Natural killer cell (primary cell): ENCODE results near the gene VPS35L. TPM values are rescaled to one million over a fixed set of nuclear protein-coding genes. Genes with fewer than 3 reads are reported as not detected.

Source experiments
- ATAC-seq, 3 donors: fragments of 150-1000 bp in 2 of 3; fragments of 200-7000 bp in 1 of 3; cut with Tn5 transposase; 1 replicate in 1 of 3; 2 replicates in 2 of 3; pipeline ENCODE4 v1.10.0; 2021; ENCODE audit warnings: mild to moderate bottlenecking in 2 of 3, moderate library complexity in 2 of 3
- DNase-seq, 2 donors: peaks; one replicate each; pipeline versions ENCODE4 v3.0.0 to v3.0.0-alpha.2; 2013 to 2021; ENCODE audit warnings: mixed read lengths in 1 of 2
- H3K27ac ChIP-seq: one replicate; pipeline ENCODE4 v1.5.1; 2013; ENCODE audit warnings: mild to moderate bottlenecking, low read length
- H3K27me3 ChIP-seq: one replicate; pipeline ENCODE4 v1.6.1; 2013; ENCODE audit warnings: low read length; ENCODE audit not compliant: control insufficient read depth, insufficient read depth
- H3K36me3 ChIP-seq: one replicate; pipeline ENCODE4 v1.6.1; 2013; ENCODE audit warnings: low read length; ENCODE audit not compliant: control insufficient read depth, insufficient read depth
- H3K4me1 ChIP-seq: one replicate; pipeline ENCODE4 v1.6.1; 2013; ENCODE audit warnings: low read length; ENCODE audit not compliant: control insufficient read depth, insufficient read depth
- H3K4me3 ChIP-seq: one replicate; pipeline ENCODE4 v1.5.1; 2013; ENCODE audit warnings: low read length
- H3K9me3 ChIP-seq: one replicate; pipeline ENCODE4 v1.6.1; 2013; ENCODE audit warnings: low read length; ENCODE audit not compliant: control insufficient read depth, insufficient read depth
- H3K27ac Mint-ChIP-seq, 2 donors: one replicate each; pipeline ENCODE4 v1.8.0; 2022; ENCODE audit warnings: mild to moderate bottlenecking in 2 of 2, mixed read lengths in 2 of 2, moderate library complexity in 1 of 2
- H3K27me3 Mint-ChIP-seq, 2 donors: one replicate each; pipeline ENCODE4 v1.8.0; 2022; ENCODE audit warnings: low read depth in 2 of 2, mixed read lengths in 2 of 2
- H3K36me3 Mint-ChIP-seq: one replicate; pipeline ENCODE4 v1.8.0; 2022; ENCODE audit warnings: mixed read lengths
- H3K4me1 Mint-ChIP-seq, 2 donors: one replicate each; pipeline ENCODE4 v1.8.0; 2022; ENCODE audit warnings: mixed read lengths in 2 of 2
- H3K4me3 Mint-ChIP-seq: one replicate; pipeline ENCODE4 v1.8.0; 2022; ENCODE audit warnings: mild to moderate bottlenecking, moderate library complexity, mixed read lengths
- H3K9me3 Mint-ChIP-seq, 2 donors: one replicate each; pipeline ENCODE4 v1.8.0; 2022; ENCODE audit warnings: mixed read lengths in 2 of 2
- CTCF ChIP-seq: fragments of 200-600 bp; IDR thresholded peaks from one replicate; pipeline ENCODE4 v1.8.0; 2022; ENCODE audit warnings: antibody characterized with exemption
- WGBS: methylation state at CpG from one replicate; pipeline ENCODE4 v1.1.7; 2013; ENCODE audit warnings: missing lambda C conversion rate; ENCODE audit not compliant: insufficient coverage; 5-methylcytosine and 5-hydroxymethylcytosine counted together
- intact Hi-C: fragments of 100-400 bp; cut with micrococcal nuclease; formaldehyde crosslinking; loops from one replicate; pipeline ENCODE4 v1.14.2; 2022
- total RNA-seq, 4 donors: library from RNA; stranded (reverse); fragments of 120-200 nt in 1 of 4; gene quantifications; one replicate each; pipeline versions ENCODE4 v1.2.3 to v1.2.4, GENCODE V29; 2013 to 2022

VPS35L gene
- total RNA-seq, 3 donors from 2014 or later (not counting 1 experiment from before 2014, with no cell fraction given), result 37.4 to 53.5 (median 44.4) TPM

GRCh38 chr16:19566362-19566761 is 10.9 kb downstream of the VPS35L start:
- WGBS, result 93% methylated on average over 3 of the region's 3 CpGs
- Histone ChIP-seq H3K27me3 (no peaks in the 10 kb centered on the region), H3K27ac (no peak overlapping the region), H3K4me3 (no peak overlapping the region), H3K4me1 (no peaks in the 10 kb centered on the region), H3K9me3 (no peaks in the 10 kb centered on the region), H3K36me3 (peaks cover 23% of the 10 kb centered on the region)
- Mint-ChIP-seq H3K36me3 (peaks cover 8% of the 10 kb centered on the region), H3K27ac (no peak overlapping the region), H3K9me3 (no peaks in the 10 kb centered on the region), H3K4me3 (no peak overlapping the region), H3K27me3 (no peaks in the 10 kb centered on the region), H3K4me1 (peaks cover 2 to 7% of the 10 kb centered on the region in 2 donors)
- DNase-seq (no peak), ATAC-seq (no peak)
- intact Hi-C loops, result no loop called here
- no peak for TF ChIP-seq CTCF

- Mint-ChIP-seq H3K27me3 (no peaks in the 10 kb centered on the region), H3K4me1 (peaks cover 0 to 7% of the 10 kb centered on the region in 2 donors), H3K9me3 (no peaks in the 10 kb centered on the region), H3K27ac (no peak overlapping the region), H3K36me3 (peaks cover 8% of the 10 kb centered on the region), H3K4me3 (no peak overlapping the region)
- Histone ChIP-seq H3K9me3 (no peaks in the 10 kb centered on the region), H3K4me3 (no peak overlapping the region), H3K36me3 (peaks cover 23% of the 10 kb centered on the region), H3K4me1 (no peaks in the 10 kb centered on the region), H3K27me3 (no peaks in the 10 kb centered on the region), H3K27ac (no peak overlapping the region)
- DNase-seq, result no peak
- no peak for TF ChIP-seq CTCF
- no peak for ATAC-seq
- WGBS, result 97% methylated on average over 7 of the region's 8 CpGs
- intact Hi-C loops, result no loop called here
These were observed 12.1 kb downstream of the VPS35L start for GRCh38 chr16:19567560-19567959.

DNA sequence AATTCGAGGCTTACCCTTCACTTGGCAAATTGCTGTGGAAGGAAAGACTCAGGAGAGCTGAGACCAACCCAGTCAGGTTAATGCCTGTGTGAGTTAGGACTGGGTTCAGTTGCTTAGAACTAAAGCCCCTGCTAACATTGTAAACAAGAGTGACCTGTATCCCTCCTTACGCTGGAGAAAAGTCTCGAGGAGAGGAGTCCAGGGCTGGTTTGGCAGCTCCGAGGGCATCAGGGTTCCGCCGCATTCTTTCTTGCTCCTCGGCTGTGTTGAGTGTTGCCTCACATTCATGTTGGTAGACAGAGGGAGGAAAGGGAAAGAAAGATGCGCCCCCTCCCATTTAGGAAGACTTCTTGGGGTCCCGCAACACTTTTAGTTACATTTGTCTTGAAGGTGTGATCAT is 18.5 kb downstream of the VPS35L start:
- intact Hi-C loops, result no loop called here
- no peaks in the 10 kb centered on the region for H3K9me3 Mint-ChIP-seq
- no peaks in the 10 kb centered on the region for H3K4me1 Mint-ChIP-seq
- Histone ChIP-seq H3K9me3 (no peaks in the 10 kb centered on the region), H3K27ac (no peak overlapping the region), H3K27me3 (no peaks in the 10 kb centered on the region), H3K4me1 (no peaks in the 10 kb centered on the region), H3K4me3 (no peak overlapping the region), H3K36me3 (peaks cover 56% of the 10 kb centered on the region)
- no peak for TF ChIP-seq CTCF
- DNase-seq (no peak), ATAC-seq (no peak)
- H3K4me3 Mint-ChIP-seq, result no peak overlapping the region
- H3K27me3 Mint-ChIP-seq, result no peaks in the 10 kb centered on the region
- 96% methylated on average over 9 of the region's 9 CpGs for WGBS
- no peak overlapping the region for H3K27ac Mint-ChIP-seq
- peaks cover 29% of the 10 kb centered on the region for H3K36me3 Mint-ChIP-seq

DNA sequence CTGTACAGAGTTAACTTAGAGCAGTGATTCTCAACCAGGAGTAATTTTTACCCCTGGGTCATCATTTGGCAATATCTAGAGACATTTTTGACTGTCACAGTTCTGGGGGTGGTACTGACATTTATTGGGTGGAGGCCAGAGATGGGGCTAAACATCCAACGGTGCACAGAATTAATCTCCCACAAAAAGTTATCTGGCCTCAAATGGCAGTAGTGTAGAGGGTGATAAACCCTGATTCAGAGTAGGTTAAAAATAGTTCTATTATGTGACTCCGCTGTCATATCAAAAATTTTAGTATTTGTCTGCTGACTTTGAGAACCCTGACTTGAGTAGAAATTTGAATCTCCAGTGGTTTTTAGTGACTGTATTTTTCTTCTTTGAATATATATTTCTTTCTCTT is 19.1 kb downstream of the VPS35L start:
- intact Hi-C loops, result no loop called here
- no peak for TF ChIP-seq CTCF
- DNase-seq (no peak), ATAC-seq (no peak)
- 89% methylated on average over 2 of the region's 2 CpGs for WGBS
- Histone ChIP-seq H3K4me3 (no peak overlapping the region), H3K27ac (no peak overlapping the region), H3K36me3 (peaks cover 53% of the 10 kb centered on the region), H3K9me3 (no peaks in the 10 kb centered on the region), H3K27me3 (no peaks in the 10 kb centered on the region), H3K4me1 (no peaks in the 10 kb centered on the region)
- H3K9me3 Mint-ChIP-seq, result no peaks in the 10 kb centered on the region
- no peak overlapping the region for H3K4me3 Mint-ChIP-seq
- no peaks in the 10 kb centered on the region for H3K4me1 Mint-ChIP-seq
- H3K27ac Mint-ChIP-seq, result no peak overlapping the region
- H3K36me3 Mint-ChIP-seq, result peaks cover 29% of the 10 kb centered on the region
- no peaks in the 10 kb centered on the region for H3K27me3 Mint-ChIP-seq
